Measurements from ENCODE around the gene LRRC8D. TPM values are rescaled to one million over a fixed set of nuclear protein-coding genes. Genes with fewer than 3 reads are reported as not detected.

LRRC8D gene
- total RNA-seq, 4 donors from 2014 or later = 12.0 to 47.4 (median 17.8) TPM

GRCh38 chr1:89952605-89953130, 131.8 kb downstream of the LRRC8D start:
- Histone ChIP-seq H3K27me3 (no peaks in the 10 kb centered on the region), H3K27ac (no peak overlapping the region), H3K36me3 (no peaks in the 10 kb centered on the region), H3K4me3 (no peak overlapping the region), H3K9me3 (no peaks in the 10 kb centered on the region), H3K4me1 (no peaks in the 10 kb centered on the region)
- intact Hi-C loops (cut with DNase I; ENCODE audit: low total_unique reads) = no loop called here
- DNase-seq = no peak
- TF ChIP-seq POLR2A (IDR thresholded peaks at IDR 0.05) (no peak), CTCF (IDR thresholded peaks at IDR 0.05) (no peak)

GRCh38 chr1:89953131-89953626, 132.3 kb downstream of the LRRC8D start:
- Histone ChIP-seq H3K27ac (no peak overlapping the region), H3K36me3 (no peaks in the 10 kb centered on the region), H3K4me1 (no peaks in the 10 kb centered on the region), H3K27me3 (no peaks in the 10 kb centered on the region), H3K9me3 (no peaks in the 10 kb centered on the region), H3K4me3 (no peak overlapping the region)
- no peak for TF ChIP-seq POLR2A (IDR thresholded peaks at IDR 0.05)
- TF ChIP-seq CTCF (IDR thresholded peaks at IDR 0.05) = peak in 1 of 4 experiments; percentile 8
- DNase-seq = peak; percentile 15 to 30
- intact Hi-C loops (cut with DNase I; ENCODE audit: low total_unique reads) = no loop called here

GRCh38 chr1:89953929-89954328, 133.1 kb downstream of the LRRC8D start:
- intact Hi-C loops (cut with DNase I; ENCODE audit: low total_unique reads) = no loop called here
- DNase-seq = no peak
- H3K27ac ChIP-seq = no peak overlapping the region
- H3K4me3 ChIP-seq = no peak overlapping the region
- no peaks in the 10 kb centered on the region for H3K27me3 ChIP-seq
- no peaks in the 10 kb centered on the region for H3K9me3 ChIP-seq
- TF ChIP-seq POLR2A (IDR thresholded peaks at IDR 0.05) (no peak), CTCF (IDR thresholded peaks at IDR 0.05) (no peak)
- no peaks in the 10 kb centered on the region for H3K4me1 ChIP-seq
- H3K36me3 ChIP-seq = no peaks in the 10 kb centered on the region

- Histone ChIP-seq H3K27me3 (no peaks in the 10 kb centered on the region), H3K27ac (no peak overlapping the region), H3K36me3 (no peaks in the 10 kb centered on the region), H3K4me3 (no peak overlapping the region), H3K9me3 (no peaks in the 10 kb centered on the region), H3K4me1 (no peaks in the 10 kb centered on the region)
- intact Hi-C loops (cut with DNase I; ENCODE audit: low total_unique reads) = no loop called here
- no peak for DNase-seq
- TF ChIP-seq POLR2A (IDR thresholded peaks at IDR 0.05) = no peak
- no peak for TF ChIP-seq CTCF (IDR thresholded peaks at IDR 0.05)
Measured at GRCh38 chr1:89954401-89954800, 133.6 kb downstream of the LRRC8D start.

GRCh38 chr1:89955311-89956205, 134.7 kb downstream of the LRRC8D start:
- Histone ChIP-seq H3K4me1 (no peaks in the 10 kb centered on the region), H3K36me3 (no peaks in the 10 kb centered on the region), H3K9me3 (no peaks in the 10 kb centered on the region), H3K27me3 (no peaks in the 10 kb centered on the region), H3K4me3 (no peak overlapping the region), H3K27ac (no peak overlapping the region)
- DNase-seq = no peak
- TF ChIP-seq CTCF (IDR thresholded peaks at IDR 0.05) = no peak
- no peak for TF ChIP-seq POLR2A (IDR thresholded peaks at IDR 0.05)
- intact Hi-C loops (cut with DNase I; ENCODE audit: low total_unique reads) = no loop called here
